Lung (tissue), 12 donors: ENCODE data around the gene MAGOH. TPM values are rescaled to one million over a fixed set of nuclear protein-coding genes. Genes with fewer than 3 reads are reported as not detected.

Experiments
- ATAC-seq: fragments of 200-7000 bp; cut with Tn5 transposase; one replicate; pipeline ENCODE4 v1.9.1; 2020; ENCODE audit warnings: moderate number of reproducible peaks; ENCODE audit not compliant: insufficient read depth, low FRiP score
- DNase-seq, 3 donors: peaks; one replicate each; pipeline ENCODE4 v3.0.0-alpha.2; 2013 to 2017
- H3K27ac ChIP-seq, 2 donors: one replicate each; pipeline ENCODE4 v1.5.1; 2013; ENCODE audit warnings: mild to moderate bottlenecking in 2 of 2, moderate library complexity in 2 of 2, control low read depth in 1 of 2, inconsistent platforms in 1 of 2, low read depth in 1 of 2, low read length in 1 of 2
- H3K27me3 ChIP-seq, 3 donors: one replicate each; pipeline ENCODE4 v1.5.1; 2013; ENCODE audit warnings: low read length in 2 of 3; ENCODE audit not compliant: control insufficient read depth in 3 of 3, insufficient read depth in 3 of 3
- H3K36me3 ChIP-seq, 4 donors: one replicate each; pipeline ENCODE4 v1.5.1; 2013; ENCODE audit warnings: low read length in 4 of 4, mild to moderate bottlenecking in 1 of 4, moderate library complexity in 1 of 4; ENCODE audit not compliant: control insufficient read depth in 4 of 4, insufficient read depth in 4 of 4
- H3K4me1 ChIP-seq, 5 donors: one replicate each; pipeline ENCODE4 v1.5.1; 2013; ENCODE audit warnings: low read length in 5 of 5, mild to moderate bottlenecking in 2 of 5, moderate library complexity in 1 of 5; ENCODE audit not compliant: control insufficient read depth in 5 of 5, insufficient read depth in 5 of 5
- H3K4me3 ChIP-seq: one replicate; pipeline ENCODE4 v1.5.1; 2013; ENCODE audit warnings: mild to moderate bottlenecking, control low read depth, moderate library complexity
- H3K9ac ChIP-seq, 2 donors: one replicate each; pipeline ENCODE4 v1.5.1; 2013; ENCODE audit warnings: low read length in 2 of 2, control low read depth in 1 of 2; ENCODE audit not compliant: insufficient read depth in 1 of 2
- H3K9me3 ChIP-seq, 4 donors: one replicate each; pipeline ENCODE4 v1.5.1; 2013; ENCODE audit warnings: low read length in 3 of 4, mild to moderate bottlenecking in 1 of 4, moderate library complexity in 1 of 4; ENCODE audit not compliant: control insufficient read depth in 4 of 4, insufficient read depth in 3 of 4
- CTCF ChIP-seq: IDR thresholded peaks from 2 replicates; pipeline ENCODE4 v1.5.1; 2012; ENCODE audit warnings: mild to moderate bottlenecking; ENCODE audit errors: control extremely low read depth, extremely low read depth
- WGBS, 2 donors: extraction: QIAGEN DNeasy Blood & Tissue Kit; methylation state at CpG; one replicate each; pipeline ENCODE4 v1.1.7; 2013; 5-methylcytosine and 5-hydroxymethylcytosine counted together
- polyA plus RNA-seq, 2 donors: library from polyadenylated mRNA; stranded (reverse); fragments of 200-250 nt; gene quantifications; one replicate each; pipeline ENCODE4 v1.2.1, GENCODE V29; 2013
- total RNA-seq, 2 donors: library from RNA; depleted of rRNA in 1 of 2; stranded (reverse); fragments of >200 nt in 1 of 2; gene quantifications; one replicate each; pipeline ENCODE4 v1.2.1, GENCODE V29; 2014 to 2021
- donor health status: control.
- donor health status: control.
- donor health status: Bipolar disorder and iron deficiency.
- donor health status: healthy.
- donor health status: DM: yes; HTN: yes; CAD: no.

Gene MAGOH
- total and polyA plus RNA-seq, 4 donors: 33.0 to 141 (median 58.5) TPM

DNA sequence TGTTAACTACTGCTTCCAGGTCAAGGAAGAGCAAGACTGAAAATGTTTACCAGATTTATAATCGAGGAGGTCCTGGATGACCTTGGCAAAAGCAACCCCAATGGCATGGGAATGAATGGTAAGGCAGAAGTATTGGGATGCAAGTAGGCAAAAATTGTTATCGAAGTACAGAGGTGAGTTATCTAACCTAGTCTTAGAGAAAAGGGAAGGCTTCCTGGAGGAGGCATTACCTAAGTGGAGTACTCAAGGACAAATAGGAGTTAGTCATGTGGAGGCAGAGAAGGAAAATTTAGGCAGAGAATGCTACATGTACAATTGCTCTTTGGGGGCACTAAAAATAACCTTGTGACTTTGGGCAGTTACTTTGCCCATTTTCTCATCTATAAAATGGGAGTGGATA, 3.5 kb upstream of the MAGOH start:
- WGBS, 2 donors: 86 to 89% methylated on average over 2 of the region's 2 CpGs
- no peak for ATAC-seq
- Histone ChIP-seq H3K9me3 (no peaks in the 10 kb centered on the region), H3K36me3 (no peaks in the 10 kb centered on the region), H3K27ac (no peak overlapping the region), H3K4me3 (no peak overlapping the region), H3K27me3 (no peaks in the 10 kb centered on the region), H3K4me1 (peaks cover 0 to 9% (median 3%) of the 10 kb centered on the region in 5 donors), H3K9ac (no peak overlapping the region)
- TF ChIP-seq CTCF: no peak
- DNase-seq: no peak

- WGBS, 2 donors: 31 to 36% methylated on average over 8 of the region's 8 CpGs
- Histone ChIP-seq H3K4me1 (peaks cover 3 to 9% (median 4%) of the 10 kb centered on the region in 5 donors), H3K36me3 (peaks cover 12 to 28% (median 21%) of the 10 kb centered on the region in 4 donors), H3K9ac (peak overlapping the region; percentile 88 to 89), H3K27ac (no peak overlapping the region), H3K27me3 (no peaks in the 10 kb centered on the region), H3K4me3 (peak overlapping the region; percentile 97), H3K9me3 (no peaks in the 10 kb centered on the region)
- ATAC-seq (no peak), DNase-seq (peak in 1 of 3 donors; percentile 34)
- no peak for TF ChIP-seq CTCF
These were observed 680 bp downstream of the MAGOH start for GRCh38 chr1:53237638-53238037.

DNA sequence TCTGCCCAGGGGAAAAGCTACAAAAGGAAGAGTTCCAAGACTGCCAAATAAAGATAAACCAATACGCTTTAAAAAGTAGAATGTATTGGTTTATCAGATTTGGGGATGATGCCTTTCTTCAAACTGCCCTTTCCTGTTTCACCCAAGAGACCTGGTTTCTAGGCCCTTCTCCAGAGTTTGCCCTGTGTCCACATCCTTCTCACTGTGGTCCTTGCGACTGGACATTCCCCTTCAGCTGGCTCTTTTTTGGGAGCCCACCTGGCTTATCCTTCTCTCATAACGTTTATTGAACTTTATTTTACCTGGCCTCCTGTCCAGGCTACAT, 17.4 kb downstream of the MAGOH start:
- H3K9me3 ChIP-seq: no peaks in the 10 kb centered on the region
- DNase-seq (no peak), ATAC-seq (no peak)
- peaks cover 2 to 10% (median 8%) of the 10 kb centered on the region in 4 donors for H3K36me3 ChIP-seq
- peak overlapping the region; percentile 74 to 94 for H3K9ac ChIP-seq
- H3K27ac ChIP-seq: peak overlapping the region; percentile 96 to 99
- no peaks in the 10 kb centered on the region for H3K27me3 ChIP-seq
- no peak for TF ChIP-seq CTCF
- peaks cover 0 to 17% (median 3%) of the 10 kb centered on the region in 5 donors for H3K4me1 ChIP-seq
- peak overlapping the region; percentile 52 for H3K4me3 ChIP-seq
- 48 to 49% methylated on average over 3 of the region's 3 CpGs for WGBS, 2 donors
